ENCODE measurements around the gene HTRA1. TPM values are rescaled to one million over a fixed set of nuclear protein-coding genes. Genes with fewer than 3 reads are reported as not detected.

Gene HTRA1
- total RNA-seq, 2 donors from 2014 or later, result 282 to 473 TPM

DNA sequence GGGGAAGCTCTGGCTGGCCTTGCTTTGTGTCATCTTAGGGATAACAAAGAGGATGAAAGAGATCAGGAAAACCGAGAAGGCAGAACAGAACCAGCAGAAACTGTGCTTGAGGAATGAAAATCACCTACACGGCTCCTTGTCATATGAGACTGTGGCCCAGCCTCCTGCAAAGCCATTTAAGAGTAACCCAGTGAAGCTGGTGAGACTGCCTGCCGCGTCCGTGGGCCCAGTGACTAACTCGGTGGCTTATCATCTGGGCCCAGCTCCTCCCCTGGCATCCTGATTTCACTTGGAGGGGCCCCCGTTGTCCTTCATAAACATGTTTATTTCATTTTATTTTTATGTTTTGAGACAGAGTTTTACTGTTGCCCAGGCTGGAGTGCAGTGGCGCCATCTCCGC is 30.7 kb downstream of the HTRA1 start:
- Histone ChIP-seq H3K27me3 (replicated peaks; ENCODE audit: insufficient read depth) (no peaks in the 10 kb centered on the region), H3K36me3 (no peaks in the 10 kb centered on the region), H3K27ac (peak overlapping the region; percentile 96 to 97), H3K4me1 (ENCODE audit: control insufficient read depth in 1 of 2, low read depth in 2 of 2) (peaks cover 54 to 88% of the 10 kb centered on the region in 2 donors), H3K4me3 (no peak overlapping the region), H3K9me3 (no peaks in the 10 kb centered on the region)
- TF ChIP-seq, protein P1, sequence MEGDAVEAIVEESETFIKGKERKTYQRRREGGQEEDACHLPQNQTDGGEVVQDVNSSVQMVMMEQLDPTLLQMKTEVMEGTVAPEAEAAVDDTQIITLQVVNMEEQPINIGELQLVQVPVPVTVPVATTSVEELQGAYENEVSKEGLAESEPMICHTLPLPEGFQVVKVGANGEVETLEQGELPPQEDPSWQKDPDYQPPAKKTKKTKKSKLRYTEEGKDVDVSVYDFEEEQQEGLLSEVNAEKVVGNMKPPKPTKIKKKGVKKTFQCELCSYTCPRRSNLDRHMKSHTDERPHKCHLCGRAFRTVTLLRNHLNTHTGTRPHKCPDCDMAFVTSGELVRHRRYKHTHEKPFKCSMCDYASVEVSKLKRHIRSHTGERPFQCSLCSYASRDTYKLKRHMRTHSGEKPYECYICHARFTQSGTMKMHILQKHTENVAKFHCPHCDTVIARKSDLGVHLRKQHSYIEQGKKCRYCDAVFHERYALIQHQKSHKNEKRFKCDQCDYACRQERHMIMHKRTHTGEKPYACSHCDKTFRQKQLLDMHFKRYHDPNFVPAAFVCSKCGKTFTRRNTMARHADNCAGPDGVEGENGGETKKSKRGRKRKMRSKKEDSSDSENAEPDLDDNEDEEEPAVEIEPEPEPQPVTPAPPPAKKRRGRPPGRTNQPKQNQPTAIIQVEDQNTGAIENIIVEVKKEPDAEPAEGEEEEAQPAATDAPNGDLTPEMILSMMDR (IDR thresholded peaks at IDR 0.05), result no peak
- no peak for DNase-seq (ENCODE audit: low spot score)
- ATAC-seq (ENCODE audit: insufficient number of reproducible peaks, low FRiP score, low read depth), result no peak

DNA sequence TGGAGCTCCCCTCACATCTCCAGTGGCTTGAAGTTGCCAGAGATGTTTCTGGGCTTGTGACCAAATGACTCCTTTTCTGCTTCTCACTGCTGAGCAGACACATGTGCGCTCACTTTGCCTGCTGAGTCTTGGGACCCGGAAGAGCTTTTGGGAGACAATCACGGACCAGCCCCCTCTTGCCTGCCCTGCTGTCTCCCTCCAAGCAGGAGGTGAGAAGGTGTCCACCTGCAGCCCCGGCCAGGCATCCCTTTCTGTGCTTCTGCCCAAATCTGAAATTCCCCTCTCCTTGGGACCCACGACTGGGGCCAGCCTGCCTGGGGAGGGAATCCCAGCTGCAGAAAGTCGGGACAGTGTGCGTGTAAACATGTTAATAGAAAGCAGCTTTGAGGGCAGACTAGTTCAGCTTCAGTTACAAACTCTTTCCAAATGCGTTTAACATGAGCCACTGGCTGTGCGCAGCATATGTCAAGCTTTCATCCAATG is 31.7 kb downstream of the HTRA1 start:
- Histone ChIP-seq H3K36me3 (no peaks in the 10 kb centered on the region), H3K9me3 (no peaks in the 10 kb centered on the region), H3K27me3 (replicated peaks; ENCODE audit: insufficient read depth) (no peaks in the 10 kb centered on the region), H3K27ac (peak overlapping the region; percentile 96 to 97), H3K4me1 (ENCODE audit: control insufficient read depth in 1 of 2, low read depth in 2 of 2) (peaks cover 60 to 88% of the 10 kb centered on the region in 2 donors), H3K4me3 (no peak overlapping the region)
- TF ChIP-seq, protein P1 (IDR thresholded peaks at IDR 0.05), result no peak
- no peak for ATAC-seq (ENCODE audit: insufficient number of reproducible peaks, low FRiP score, low read depth)
- no peak for DNase-seq (ENCODE audit: low spot score)

DNA sequence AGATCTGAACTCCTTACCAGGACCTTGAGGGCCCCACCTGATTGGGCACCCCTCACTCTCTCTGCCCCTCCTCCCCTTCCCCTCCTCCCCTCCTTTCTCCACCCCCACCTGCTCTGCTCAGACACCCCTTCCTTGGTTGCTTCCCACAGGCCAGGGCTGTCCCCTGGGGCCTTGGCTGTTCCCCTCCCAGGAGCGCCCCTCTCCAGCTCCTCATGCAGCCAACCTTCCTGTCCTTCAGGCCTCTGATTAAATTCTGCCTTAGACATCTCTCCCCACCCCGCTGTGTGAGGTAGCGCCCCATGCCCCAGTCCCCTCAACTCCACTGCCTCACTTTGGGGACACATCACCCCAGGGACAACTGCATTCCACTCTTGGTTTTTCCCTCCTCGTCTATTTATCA is 32.4 kb downstream of the HTRA1 start:
- H3K4me1 ChIP-seq (ENCODE audit: control insufficient read depth in 1 of 2, low read depth in 2 of 2), result peaks cover 62 to 88% of the 10 kb centered on the region in 2 donors
- ATAC-seq (ENCODE audit: insufficient number of reproducible peaks, low FRiP score, low read depth), result no peak
- DNase-seq (ENCODE audit: low spot score), result no peak
- H3K27ac ChIP-seq, result peak overlapping the region; percentile 96 to 97
- H3K9me3 ChIP-seq, result no peaks in the 10 kb centered on the region
- TF ChIP-seq, protein P1 (IDR thresholded peaks at IDR 0.05), result no peak
- H3K36me3 ChIP-seq, result no peaks in the 10 kb centered on the region
- no peak overlapping the region for H3K4me3 ChIP-seq
- H3K27me3 ChIP-seq (replicated peaks; ENCODE audit: insufficient read depth), result no peaks in the 10 kb centered on the region

DNA sequence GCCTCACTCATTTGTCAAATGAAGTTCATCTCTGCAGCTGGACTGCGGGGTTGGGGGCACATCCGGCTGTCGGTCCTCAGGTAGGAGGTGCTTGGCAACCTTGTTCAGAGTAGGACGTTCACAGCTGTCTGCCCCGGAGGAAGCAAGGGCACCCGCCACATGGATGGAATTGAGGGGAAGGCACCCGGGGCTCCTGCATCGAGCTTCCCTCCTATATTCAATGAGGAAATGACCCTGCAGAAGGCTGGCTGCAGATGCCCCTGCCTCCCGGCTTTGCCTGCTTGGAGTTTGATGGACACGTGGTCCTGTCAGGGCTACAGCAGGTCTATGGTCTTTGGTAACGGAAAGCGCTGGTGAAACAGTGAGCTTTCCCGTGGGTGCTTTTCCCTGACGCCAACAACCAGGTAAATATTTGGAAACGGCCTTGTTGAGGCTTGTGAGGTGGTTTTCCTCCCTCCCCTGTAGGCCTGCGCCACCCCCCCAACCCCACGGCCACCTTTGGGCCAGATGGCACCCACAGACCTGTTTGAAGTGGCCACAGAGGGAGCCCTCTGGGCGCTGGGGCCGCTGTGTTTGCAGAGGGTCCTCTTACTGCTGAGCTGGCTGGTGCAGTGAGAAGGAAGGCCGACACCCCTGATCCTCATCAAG is 32.9 kb downstream of the HTRA1 start:
- H3K4me3 ChIP-seq, result no peak overlapping the region
- H3K9me3 ChIP-seq, result no peaks in the 10 kb centered on the region
- DNase-seq (ENCODE audit: low spot score) (no peak), ATAC-seq (ENCODE audit: insufficient number of reproducible peaks, low FRiP score, low read depth) (no peak)
- TF ChIP-seq, protein P1 (IDR thresholded peaks at IDR 0.05), result no peak
- peak overlapping the region; percentile 96 to 97 for H3K27ac ChIP-seq
- no peaks in the 10 kb centered on the region for H3K36me3 ChIP-seq
- H3K27me3 ChIP-seq (replicated peaks; ENCODE audit: insufficient read depth), result no peaks in the 10 kb centered on the region
- peaks cover 67 to 90% of the 10 kb centered on the region in 2 donors for H3K4me1 ChIP-seq (ENCODE audit: control insufficient read depth in 1 of 2, low read depth in 2 of 2)

DNA sequence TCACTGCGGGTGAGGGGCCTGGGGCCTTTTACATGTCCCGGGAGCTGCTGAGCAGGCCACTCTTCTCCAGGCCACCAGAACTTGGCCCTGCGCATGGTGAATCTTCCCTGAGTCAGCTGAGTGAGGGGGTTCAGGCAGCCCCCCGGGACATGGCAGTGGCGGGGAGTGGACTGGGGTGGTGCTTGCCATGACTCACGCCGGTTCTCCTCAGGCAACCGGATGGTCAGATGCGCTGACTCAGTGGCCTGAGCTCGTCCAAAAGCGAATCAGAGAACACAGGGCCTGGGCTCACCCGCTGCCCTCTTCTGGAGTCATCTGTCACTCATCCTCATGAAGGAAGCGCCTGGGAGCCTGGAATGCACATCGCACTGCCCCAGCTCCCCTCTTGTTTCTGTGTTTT is 33.5 kb downstream of the HTRA1 start:
- DNase-seq (ENCODE audit: low spot score) (peak; percentile 85), ATAC-seq (ENCODE audit: insufficient number of reproducible peaks, low FRiP score, low read depth) (peak; percentile 51)
- Histone ChIP-seq H3K36me3 (no peaks in the 10 kb centered on the region), H3K4me1 (ENCODE audit: control insufficient read depth in 1 of 2, low read depth in 2 of 2) (peaks cover 73 to 94% of the 10 kb centered on the region in 2 donors), H3K27me3 (replicated peaks; ENCODE audit: insufficient read depth) (no peaks in the 10 kb centered on the region), H3K27ac (peak overlapping the region; percentile 96 to 97), H3K4me3 (peak overlapping the region; percentile 35), H3K9me3 (no peaks in the 10 kb centered on the region)
- TF ChIP-seq, protein P1 (IDR thresholded peaks at IDR 0.05), result no peak
